GM03348 (cell line): ENCODE data around the gene KMT2B.

ENCODE experiments used
- DNase-seq: peaks from one replicate; pipeline ENCODE4 v3.0.0; 2012; ENCODE audit warnings: low spot score

The KMT2B gene

DNA sequence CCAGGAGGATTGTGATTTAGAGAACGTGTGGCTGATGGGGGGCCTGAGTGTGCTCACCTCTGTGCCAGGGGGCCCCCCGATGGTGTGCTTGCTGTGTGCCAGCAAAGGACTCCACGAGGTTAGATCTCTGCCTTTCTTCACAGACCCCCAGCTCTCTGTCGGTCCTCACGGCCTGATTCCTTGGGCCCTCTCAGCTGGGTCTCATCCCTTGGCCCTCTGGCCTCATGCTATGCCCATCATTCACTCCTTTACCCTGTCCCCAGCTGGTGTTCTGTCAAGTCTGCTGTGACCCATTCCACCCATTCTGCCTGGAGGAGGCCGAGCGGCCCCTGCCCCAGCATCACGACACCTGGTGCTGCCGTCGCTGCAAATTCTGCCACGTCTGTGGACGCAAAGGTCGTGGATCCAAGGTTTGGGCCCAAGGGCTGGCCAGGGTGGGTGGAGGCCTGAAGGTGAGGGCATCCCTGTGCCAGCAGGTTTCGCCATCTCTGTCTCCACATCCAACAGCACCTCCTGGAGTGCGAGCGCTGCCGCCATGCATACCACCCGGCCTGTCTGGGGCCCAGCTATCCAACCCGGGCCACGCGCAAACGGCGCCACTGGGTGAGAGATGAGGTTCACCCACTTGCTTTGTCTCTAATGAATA is 7.5 kb downstream of the KMT2B start:
- no peak for DNase-seq

DNA sequence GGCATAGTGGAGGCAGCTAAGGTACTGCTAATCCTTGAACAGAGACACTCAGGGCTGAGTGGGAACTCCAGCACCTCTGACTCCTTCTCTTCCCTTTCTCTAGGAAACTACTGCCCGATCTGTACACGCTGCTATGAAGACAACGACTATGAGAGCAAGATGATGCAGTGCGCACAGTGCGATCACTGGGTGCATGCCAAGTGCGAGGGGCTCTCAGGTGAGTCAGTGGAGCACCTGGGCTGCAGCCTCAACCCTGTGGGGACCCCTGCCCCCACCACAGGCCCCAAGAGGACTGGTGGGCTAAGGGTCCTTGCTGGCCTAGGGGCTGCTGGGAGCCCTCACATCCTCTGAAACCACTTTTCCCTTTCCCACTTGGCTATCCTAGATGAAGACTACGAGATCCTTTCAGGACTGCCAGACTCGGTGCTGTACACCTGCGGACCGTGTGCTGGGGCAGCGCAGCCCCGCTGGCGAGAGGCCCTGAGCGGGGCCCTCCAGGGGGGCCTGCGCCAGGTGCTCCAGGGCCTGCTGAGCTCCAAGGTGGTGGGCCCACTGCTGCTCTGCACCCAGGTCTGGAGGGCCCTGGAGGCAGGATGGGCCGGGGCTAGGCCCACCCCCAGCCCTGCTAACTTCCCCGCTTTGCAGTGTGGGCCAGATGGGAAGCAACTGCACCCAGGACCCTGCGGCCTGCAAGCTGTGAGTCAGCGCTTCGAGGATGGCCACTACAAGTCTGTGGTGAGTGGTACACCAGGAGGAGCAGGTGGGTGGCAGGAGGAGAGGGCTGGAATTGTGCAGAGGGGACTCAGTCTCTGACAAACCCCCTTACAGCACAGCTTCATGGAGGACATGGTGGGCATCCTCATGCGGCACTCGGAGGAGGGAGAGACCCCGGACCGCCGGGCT is 9.5 kb downstream of the KMT2B start:
- DNase-seq, result no peak

DNA sequence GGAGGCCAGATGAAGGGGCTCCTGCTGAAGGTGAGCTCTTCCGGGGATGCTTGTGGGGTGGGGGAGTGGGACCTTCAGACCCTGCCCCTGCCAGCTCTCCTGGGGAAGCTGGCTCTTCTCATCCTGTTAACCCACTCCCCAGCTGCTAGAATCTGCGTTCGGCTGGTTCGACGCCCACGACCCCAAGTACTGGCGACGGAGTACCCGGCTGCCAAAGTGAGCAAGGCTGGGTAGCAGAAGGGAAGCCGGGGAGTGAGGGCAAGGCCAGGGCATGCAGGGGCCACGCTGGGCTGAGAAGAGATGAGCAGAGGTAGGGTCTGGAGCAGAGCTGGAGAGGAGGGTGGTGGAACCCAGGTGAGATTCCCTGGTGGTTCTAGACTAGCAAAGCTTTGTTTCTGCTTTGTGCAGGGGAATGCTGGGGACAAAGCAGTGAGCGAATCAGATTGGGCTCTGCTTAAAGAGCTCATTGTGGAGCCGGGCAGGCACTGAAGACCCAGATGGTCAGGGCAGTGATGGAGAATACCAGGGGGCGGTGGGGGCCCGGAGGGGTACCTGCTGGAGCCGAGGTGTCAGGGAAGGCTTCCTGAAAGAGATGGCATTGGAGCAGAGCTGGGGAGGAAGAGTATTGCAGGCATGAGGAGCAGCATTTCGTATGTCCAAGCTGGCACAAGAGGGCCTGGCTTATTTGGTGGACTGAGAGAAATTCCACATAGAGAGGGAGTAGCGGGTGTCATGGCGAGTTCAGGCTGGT is 10.3 kb downstream of the KMT2B start:
- DNase-seq, result no peak

DNA sequence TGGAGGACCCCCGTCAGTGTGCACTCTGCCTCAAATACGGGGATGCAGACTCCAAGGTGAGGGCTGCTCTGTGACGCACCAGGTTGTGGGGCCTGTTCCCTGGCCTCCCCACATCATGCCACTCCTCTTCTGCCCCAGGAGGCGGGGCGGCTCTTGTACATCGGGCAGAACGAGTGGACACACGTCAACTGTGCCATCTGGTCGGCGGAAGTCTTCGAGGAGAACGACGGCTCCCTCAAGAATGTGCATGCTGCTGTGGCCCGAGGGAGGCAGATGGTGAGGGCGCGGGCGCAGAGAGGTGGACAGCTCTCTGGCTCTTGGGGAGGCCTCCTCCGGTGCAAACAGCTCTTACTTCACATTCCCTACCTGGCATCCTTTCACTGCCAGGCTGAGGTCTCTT is 11.2 kb downstream of the KMT2B start:
- no peak for DNase-seq

DNA sequence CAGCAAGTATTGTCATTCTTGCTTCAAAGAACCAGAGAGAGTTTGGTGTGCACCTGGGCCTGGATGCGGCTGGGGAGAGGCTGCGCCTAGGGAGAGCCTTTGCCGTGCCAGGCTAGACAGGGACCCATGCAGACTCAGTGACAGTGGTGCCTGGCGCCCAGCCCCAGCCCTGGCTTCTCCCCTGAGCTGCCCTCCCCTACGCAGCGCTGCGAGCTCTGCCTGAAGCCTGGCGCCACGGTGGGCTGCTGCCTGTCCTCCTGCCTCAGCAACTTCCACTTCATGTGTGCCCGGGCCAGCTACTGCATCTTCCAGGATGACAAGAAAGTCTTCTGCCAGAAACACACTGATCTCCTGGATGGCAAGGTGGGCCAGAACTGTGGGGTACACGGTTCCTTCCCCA is 12.0 kb downstream of the KMT2B start:
- DNase-seq, result no peak

DNA sequence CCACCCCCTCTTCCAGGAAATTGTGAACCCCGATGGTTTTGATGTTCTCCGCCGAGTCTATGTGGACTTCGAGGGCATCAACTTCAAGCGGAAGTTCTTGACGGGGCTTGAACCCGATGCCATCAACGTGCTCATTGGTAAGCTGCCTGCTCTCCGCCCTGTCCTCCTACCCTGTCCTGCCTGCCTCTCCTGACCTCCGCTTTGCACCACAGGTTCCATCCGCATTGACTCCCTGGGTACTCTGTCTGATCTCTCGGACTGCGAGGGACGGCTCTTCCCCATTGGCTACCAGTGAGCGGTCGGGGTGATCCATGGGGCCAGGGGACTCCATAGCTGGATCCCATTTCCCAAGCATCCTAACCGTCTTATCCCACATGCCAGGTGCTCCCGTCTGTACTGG is 12.5 kb downstream of the KMT2B start:
- no peak for DNase-seq

DNA sequence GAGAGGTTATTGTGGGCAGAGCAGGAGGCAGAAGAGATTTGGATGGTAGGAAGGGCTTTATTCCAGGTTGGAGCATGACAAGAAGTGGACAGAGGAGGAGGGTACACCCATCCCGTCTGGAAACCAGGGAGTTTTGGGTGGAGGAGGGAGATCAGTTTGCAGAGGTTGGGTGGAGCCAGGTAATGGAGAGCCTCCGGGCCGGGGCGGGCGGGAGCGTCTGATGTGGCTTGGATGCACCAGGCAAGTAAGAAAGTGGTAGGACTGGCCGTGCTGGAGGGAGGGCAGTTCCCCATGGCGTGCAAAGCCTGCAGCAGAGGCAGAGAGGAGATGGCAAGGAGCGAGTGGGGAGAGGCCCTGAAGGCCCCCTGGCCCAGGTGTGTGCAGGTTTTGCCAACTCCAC is 13.6 kb downstream of the KMT2B start:
- DNase-seq, result no peak

DNA sequence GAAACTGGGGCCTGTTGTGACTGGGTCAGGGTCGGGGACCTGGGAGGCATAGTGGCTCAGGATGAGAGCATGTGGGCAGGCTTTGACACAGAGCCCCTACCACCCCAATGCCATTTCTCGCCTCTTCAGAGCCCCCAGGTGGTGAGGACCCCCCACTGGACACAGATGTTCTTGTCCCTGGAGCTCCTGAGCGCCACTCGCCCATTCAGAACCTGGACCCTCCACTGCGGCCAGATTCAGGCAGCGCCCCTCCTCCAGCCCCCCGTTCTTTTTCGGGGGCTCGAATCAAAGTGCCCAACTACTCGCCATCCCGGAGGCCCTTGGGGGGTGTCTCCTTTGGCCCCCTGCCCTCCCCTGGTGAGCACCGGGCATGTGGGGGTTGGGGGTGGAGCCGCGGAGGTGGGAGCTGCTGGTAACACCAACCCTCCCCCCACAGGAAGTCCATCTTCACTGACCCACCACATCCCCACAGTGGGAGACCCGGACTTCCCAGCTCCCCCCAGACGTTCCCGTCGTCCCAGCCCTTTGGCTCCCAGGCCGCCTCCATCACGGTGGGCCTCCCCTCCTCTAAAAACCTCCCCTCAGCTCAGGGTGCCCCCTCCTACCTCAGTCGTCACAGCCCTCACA is 14.1 kb downstream of the KMT2B start:
- DNase-seq, result no peak

DNA sequence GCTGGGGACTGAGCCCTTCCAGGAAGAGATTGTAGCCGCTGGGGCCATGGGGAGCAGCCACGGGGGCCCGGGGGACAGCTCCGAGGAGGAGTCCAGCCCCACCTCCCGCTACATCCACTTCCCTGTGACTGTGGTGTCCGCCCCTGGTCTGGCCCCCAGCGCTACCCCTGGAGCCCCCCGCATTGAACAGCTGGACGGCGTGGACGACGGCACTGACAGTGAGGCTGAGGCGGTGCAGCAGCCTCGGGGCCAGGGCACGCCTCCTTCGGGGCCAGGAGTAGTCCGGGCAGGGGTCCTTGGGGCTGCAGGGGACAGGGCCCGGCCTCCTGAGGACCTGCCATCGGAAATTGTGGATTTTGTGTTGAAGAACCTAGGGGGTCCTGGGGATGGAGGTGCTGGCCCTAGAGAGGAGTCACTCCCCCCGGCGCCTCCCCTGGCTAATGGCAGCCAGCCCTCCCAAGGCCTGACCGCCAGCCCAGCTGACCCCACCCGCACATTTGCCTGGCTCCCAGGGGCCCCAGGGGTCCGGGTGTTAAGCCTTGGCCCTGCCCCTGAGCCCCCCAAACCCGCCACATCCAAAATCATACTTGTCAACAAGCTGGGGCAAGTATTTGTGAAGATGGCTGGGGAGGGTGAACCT is 14.9 kb downstream of the KMT2B start:
- DNase-seq, result no peak

DNA sequence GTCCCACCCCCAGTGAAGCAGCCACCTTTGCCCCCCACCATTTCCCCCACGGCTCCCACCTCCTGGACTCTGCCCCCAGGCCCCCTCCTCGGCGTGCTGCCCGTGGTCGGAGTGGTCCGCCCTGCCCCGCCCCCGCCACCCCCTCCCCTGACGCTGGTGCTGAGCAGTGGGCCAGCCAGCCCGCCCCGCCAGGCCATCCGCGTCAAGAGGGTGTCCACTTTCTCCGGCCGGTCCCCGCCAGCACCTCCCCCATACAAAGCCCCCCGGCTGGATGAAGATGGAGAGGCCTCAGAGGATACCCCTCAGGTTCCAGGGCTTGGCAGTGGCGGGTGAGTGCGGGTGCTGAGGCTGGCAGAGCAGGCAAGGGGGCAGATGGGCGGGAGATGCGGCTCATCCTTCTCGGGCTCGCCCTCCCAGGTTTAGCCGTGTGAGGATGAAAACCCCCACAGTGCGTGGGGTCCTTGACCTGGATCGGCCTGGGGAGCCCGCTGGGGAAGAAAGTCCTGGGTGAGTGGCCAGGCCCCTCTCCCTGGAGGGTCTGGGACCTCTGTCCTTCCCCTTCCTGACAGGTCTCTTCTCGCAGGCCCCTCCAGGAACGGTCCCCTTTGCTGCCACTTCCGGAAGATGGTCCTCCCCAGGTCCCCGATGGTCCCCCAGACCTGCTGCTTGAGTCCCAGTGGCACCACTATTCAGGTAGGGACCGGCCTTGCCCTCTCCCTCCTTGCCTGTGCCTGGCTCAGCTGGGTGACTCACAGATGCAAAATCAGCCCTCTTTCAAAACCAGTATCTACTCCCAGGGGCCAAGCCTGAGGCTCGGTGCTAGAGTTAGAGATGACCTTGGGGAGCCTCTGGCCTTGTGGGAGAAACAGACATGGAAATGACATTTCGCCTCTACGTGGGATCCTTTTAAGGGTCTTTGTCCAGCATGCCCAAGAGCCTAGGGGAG is 15.7 kb downstream of the KMT2B start:
- DNase-seq, result no peak

DNA sequence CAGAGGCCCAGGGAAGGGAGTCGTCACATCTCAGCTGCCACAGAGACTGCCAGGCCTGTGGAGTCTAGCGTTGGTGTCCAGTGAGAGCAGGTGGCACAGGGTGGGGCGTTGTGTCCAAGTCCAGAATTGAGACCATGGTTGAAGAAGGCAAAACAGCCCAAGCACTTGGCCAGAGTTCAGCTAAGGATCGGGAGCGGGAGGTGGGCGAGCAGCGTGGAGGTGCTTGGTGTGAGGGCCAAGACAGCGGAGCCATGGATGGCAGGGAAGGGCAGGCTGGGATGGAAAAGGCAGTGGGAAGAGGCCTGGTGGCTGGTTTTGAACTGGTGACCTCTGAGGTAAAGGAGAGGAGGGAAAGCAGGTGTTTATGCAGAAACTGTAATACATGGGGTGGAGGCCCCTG is 16.5 kb downstream of the KMT2B start:
- no peak for DNase-seq

DNA sequence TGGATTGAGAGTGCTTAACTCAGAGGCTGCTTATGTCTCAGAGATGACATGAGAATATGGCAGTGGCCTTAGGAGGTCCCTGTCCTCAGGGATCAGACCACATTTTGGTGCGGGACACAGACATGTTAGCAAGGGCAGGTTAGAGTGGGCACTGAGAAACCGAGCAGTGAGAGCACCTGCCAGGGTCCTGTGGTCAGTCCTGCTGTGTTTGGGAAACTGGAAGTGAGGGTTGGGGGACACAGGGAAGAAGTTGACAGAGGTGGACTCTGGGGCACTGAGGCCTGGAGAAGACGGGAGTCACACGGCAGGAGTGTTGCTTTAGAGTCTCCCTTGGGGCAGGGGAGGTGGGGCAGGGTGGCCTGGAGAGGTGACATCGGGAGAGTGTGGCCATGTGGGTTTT is 17.1 kb downstream of the KMT2B start:
- no peak for DNase-seq

DNA sequence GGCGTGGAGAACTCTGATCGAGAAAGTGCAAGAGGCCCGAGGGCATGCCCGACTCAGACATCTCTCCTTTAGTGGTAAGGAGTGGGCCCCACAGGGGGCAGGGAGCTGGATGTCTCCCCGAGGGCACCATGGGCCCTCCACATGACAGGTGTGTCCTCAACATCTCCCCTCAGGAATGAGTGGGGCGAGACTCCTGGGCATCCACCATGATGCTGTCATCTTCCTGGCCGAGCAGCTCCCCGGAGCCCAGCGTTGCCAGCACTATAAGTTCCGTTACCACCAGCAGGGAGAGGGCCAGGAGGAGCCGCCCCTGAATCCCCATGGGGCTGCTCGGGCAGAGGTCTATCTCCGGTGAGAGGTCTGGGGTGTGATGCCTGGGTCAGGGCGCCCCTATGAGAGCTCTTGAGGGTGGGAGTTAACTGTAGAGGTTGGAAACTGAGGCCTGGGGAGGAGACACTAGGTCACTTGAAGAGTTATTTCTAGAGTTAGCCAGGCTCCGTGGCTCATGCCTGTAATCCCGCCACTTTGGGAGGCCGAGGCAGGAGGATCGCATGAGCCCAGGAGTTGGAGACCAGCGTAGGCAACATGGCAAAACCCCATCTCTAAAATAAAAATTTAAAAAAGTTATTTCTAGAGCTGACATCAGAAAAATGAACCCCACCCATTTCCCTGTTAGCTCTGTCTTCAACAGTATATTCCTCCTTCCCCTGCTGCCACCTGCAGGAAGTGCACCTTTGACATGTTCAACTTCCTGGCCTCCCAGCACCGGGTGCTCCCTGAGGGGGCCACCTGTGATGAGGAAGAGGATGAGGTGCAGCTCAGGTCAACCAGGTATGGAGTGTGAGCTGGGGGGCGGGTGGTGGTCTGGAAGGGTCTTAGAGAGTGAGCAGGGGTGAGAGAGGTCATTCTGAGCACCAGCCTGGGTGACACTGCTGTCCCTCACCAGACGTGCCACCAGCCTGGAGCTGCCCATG is 19.4 kb downstream of the KMT2B start:
- no peak for DNase-seq

DNA sequence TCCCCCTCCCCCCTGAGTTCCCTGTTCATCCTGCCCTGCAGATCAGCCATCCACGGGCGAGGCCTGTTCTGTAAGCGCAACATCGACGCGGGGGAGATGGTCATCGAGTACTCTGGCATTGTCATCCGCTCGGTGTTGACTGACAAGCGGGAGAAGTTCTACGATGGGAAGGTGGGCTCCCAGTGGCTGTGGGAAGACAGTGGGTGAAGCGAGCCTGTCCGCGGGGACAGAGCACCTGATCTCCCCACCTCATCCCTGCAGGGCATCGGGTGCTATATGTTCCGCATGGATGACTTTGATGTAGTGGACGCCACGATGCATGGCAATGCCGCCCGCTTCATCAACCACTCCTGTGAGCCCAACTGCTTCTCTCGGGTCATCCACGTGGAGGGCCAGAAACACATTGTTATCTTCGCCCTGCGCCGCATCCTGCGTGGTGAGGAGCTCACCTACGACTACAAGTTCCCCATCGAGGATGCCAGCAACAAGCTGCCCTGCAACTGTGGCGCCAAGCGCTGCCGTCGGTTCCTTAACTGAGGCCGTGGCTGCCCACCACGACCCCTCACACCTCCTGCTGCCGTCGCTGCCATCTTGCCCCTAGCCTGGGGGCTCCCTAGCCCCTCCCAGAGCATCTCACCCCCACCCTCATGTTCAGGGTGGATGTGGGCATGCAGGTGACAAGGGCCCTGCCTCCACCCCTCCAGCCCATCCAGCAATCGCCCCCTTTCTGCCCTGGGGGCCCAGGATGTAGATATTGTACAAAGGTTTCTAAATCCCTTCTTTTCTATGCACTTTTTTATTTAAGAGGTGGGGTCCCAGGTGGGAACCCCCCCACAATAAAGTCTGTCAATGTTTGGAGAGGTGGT is 20.5 kb downstream of the KMT2B start:
- DNase-seq, result no peak

DNA sequence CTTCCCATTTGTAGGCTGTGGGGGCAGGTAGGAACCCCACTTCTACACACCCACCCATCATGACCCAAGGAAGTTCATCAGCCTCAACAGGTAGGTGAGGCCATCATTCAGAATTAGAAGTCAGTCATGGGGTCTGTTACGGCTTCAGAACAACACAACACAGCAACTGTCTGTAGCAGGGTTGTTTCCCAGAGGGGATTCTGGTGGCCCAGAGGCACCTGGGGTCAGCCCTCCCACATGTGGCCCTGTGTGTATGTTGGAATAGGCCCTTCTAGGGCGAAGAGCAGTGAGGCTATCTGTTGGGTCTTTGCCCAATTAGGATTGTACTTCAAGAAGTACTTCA is 21.1 kb downstream of the KMT2B start:
- DNase-seq, result no peak

DNA sequence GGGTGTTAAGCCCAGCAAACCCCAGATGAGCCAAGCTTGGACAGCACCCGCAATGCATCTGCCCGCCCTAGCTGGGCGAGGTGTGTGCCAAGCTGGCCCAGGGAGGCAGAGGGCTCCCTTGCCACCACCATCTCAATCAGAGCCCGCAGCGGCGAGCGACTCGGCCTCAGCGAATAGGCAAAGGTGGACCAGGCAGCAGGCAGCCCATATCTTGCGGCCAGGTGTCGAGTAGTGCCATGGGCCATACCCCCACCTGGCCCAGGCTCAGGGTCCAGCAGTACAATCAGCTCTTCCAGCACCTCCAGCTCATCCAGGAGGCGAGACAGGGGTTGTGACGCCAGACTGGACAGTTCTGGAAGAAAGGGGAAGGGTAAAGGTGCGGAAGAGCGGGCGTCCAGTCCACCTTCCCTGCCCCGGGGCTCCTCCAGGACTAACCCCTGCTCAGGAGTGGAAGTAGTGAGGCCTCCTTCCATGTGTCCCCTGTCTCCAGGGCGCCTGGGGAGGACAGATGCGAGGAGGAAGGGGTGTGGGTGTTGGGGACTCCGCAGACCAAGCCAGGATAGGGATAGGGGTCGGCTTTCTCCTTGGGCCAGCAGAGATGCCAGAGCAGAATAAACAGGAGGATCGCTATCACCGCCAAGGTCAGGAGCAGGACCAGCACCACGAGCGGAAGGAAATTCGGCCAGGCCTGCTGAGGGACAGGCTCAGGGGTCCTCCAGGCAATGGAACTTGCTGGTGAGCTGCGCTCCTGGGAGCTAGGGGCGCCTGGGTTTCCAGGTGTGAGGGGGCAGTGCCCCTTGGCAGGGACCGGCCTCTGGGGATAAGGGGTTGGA is 21.7 kb downstream of the KMT2B start:
- no peak for DNase-seq

DNA sequence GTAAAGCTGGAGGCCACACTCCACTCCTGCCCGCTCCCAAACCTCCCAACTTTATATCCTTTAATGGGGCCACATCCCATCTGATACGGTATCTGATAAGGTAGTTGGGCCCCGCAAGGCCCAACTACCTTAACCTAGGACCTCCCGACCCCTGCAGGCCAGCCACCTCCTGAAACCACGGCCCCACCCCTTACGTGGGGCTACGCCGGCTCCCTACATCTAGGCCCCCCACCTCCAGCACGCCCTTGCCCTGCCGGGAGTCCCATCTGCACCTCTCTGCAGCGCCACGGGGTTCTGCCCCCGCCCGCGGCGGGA is 22.3 kb downstream of the KMT2B start:
- DNase-seq, result no peak
